HEK293 (cell line): ENCODE results near the gene ZNF19.

Experiments used
- CTCF ChIA-PET: fragments of 350-600 bp; formaldehyde crosslinking; extraction: SDS; loops from one replicate; lab custom pipeline; 2021; ENCODE audit warnings: antibody characterized with exemption; lab: Yijun Ruan, JAX
- POLR2A ChIA-PET: fragments of 300-600 bp; formaldehyde crosslinking; extraction: SDS; loops from one replicate; lab custom pipeline; 2020; ENCODE audit warnings: antibody characterized with exemption, inconsistent platforms; lab: Yijun Ruan, JAX
- H3K27ac ChIP-seq: fragments of 200-500 bp; sonication (Bioruptor generic); 2 replicates; pipeline ENCODE4 v1.5.1; 2014; ENCODE audit warnings: low read depth, low read length, control low read depth, inconsistent platforms; ENCODE audit errors: extremely low read depth
- H3K36me3 ChIP-seq, 2 experiments: fragments of 200-500 bp in 1 of 2; sonication (Bioruptor generic) in 1 of 2; 1 replicate in 1 of 2; 2 replicates in 1 of 2; pipeline ENCODE4 v1.5.1; 2014 to 2017; ENCODE audit warnings: inconsistent platforms in 2 of 2, low read length in 2 of 2; ENCODE audit not compliant: control insufficient read depth in 2 of 2, insufficient read depth in 1 of 2
- H3K4me1 ChIP-seq: fragments of 200-500 bp; sonication (Bioruptor generic); 2 replicates; pipeline ENCODE4 v1.5.1; 2014; ENCODE audit warnings: mild to moderate bottlenecking, low read length, inconsistent platforms; ENCODE audit not compliant: control insufficient read depth, insufficient read depth
- H3K4me3 ChIP-seq: 2 replicates; pipeline ENCODE4 v1.5.1; 2011; ENCODE audit warnings: low read depth, mild to moderate bottlenecking, control low read depth, low read length, moderate library complexity
- H3K9me3 ChIP-seq: fragments of 200-500 bp; sonication (Bioruptor generic); 2 replicates; pipeline ENCODE4 v1.5.1; 2014; ENCODE audit warnings: low read depth, low read length, inconsistent platforms; ENCODE audit not compliant: control insufficient read depth, insufficient read depth
- GLI4 ChIP-seq: fragments of 450-650 bp; formaldehyde crosslinking; IDR thresholded peaks from 2 replicates; pipeline ENCODE4 v1.5.1; 2016; ENCODE audit warnings: missing biosample characterization, missing genetic modification characterization
- HOXA7 ChIP-seq: sonication (generic); formaldehyde crosslinking; IDR thresholded peaks from 2 replicates; pipeline ENCODE4 v1.8.1; 2022; ENCODE audit warnings: missing genetic modification reagents, borderline replicate concordance
- IKZF3 ChIP-seq: fragments of 450-650 bp; IDR thresholded peaks from 2 replicates; pipeline ENCODE4 v1.5.0; 2018; ENCODE audit warnings: missing biosample characterization, mild to moderate bottlenecking, missing genetic modification characterization, moderate library complexity
- KLF17 ChIP-seq: fragments of 450-650 bp; formaldehyde crosslinking; IDR thresholded peaks from 2 replicates; pipeline ENCODE4 v1.5.1; 2016; ENCODE audit warnings: missing biosample characterization, missing genetic modification characterization
- MZF1 ChIP-seq: fragments of 450-650 bp; formaldehyde crosslinking; IDR thresholded peaks from 2 replicates; pipeline ENCODE4 v1.5.1; 2017; ENCODE audit warnings: missing biosample characterization, missing genetic modification characterization, borderline replicate concordance
- PATZ1 ChIP-seq: fragments of 450-650 bp; formaldehyde crosslinking; IDR thresholded peaks from 2 replicates; pipeline ENCODE4 v1.5.1; 2016; ENCODE audit warnings: missing biosample characterization, missing genetic modification characterization
- SCRT1 ChIP-seq: fragments of 450-650 bp; formaldehyde crosslinking; IDR thresholded peaks from 2 replicates; pipeline ENCODE4 v1.5.1; 2016; ENCODE audit warnings: missing biosample characterization, missing genetic modification characterization, borderline replicate concordance
- SCRT2 ChIP-seq: fragments of 450-650 bp; formaldehyde crosslinking; IDR thresholded peaks from 2 replicates; pipeline ENCODE4 v1.5.1; 2016; ENCODE audit warnings: missing biosample characterization, missing genetic modification characterization
- SETDB1 ChIP-seq: IDR thresholded peaks from one replicate; pipeline ENCODE4 v1.6.1; 2017; ENCODE audit warnings: mild to moderate bottlenecking, low read length, moderate library complexity, mixed read lengths; ENCODE audit not compliant: insufficient read length
- TRIM28 ChIP-seq: IDR thresholded peaks from 2 replicates; pipeline ENCODE4 v1.6.1; 2011; ENCODE audit warnings: low read length, control low read depth, borderline replicate concordance
- ZBTB17 ChIP-seq: fragments of 450-650 bp; formaldehyde crosslinking; IDR thresholded peaks from 2 replicates; pipeline ENCODE4 v1.5.1; 2016; ENCODE audit warnings: missing biosample characterization, missing genetic modification characterization
- ZNF10 ChIP-seq: fragments of 450-650 bp; formaldehyde crosslinking; IDR thresholded peaks from 2 replicates; pipeline ENCODE4 v1.5.1; 2017; ENCODE audit warnings: missing biosample characterization, missing genetic modification characterization
- ZNF112 ChIP-seq: fragments of 450-650 bp; formaldehyde crosslinking; IDR thresholded peaks from 2 replicates; pipeline ENCODE4 v1.5.0; 2017; ENCODE audit warnings: missing biosample characterization, missing genetic modification characterization
- ZNF16 ChIP-seq: fragments of 450-650 bp; formaldehyde crosslinking; IDR thresholded peaks from 2 replicates; pipeline ENCODE4 v1.5.1; 2016; ENCODE audit warnings: low read depth, missing biosample characterization, missing genetic modification characterization
- ZNF23 ChIP-seq: fragments of 450-650 bp; formaldehyde crosslinking; IDR thresholded peaks from 2 replicates; pipeline ENCODE4 v1.5.1; 2016; ENCODE audit warnings: missing biosample characterization, missing genetic modification characterization, borderline replicate concordance
- ZNF248 ChIP-seq: fragments of 450-650 bp; formaldehyde crosslinking; IDR thresholded peaks from 2 replicates; pipeline ENCODE4 v1.5.1; 2017; ENCODE audit warnings: missing biosample characterization, missing genetic modification characterization
- ZNF366 ChIP-seq: fragments of 450-650 bp; formaldehyde crosslinking; conservative IDR thresholded peaks from 2 replicates; pipeline ENCODE4 v1.5.1; 2016; ENCODE audit warnings: missing biosample characterization, missing genetic modification characterization
- ZNF514 ChIP-seq: fragments of 450-650 bp; formaldehyde crosslinking; IDR thresholded peaks from 2 replicates; pipeline ENCODE4 v1.5.1; 2016; ENCODE audit warnings: missing biosample characterization, missing genetic modification characterization
- ZNF529 ChIP-seq: fragments of 450-650 bp; formaldehyde crosslinking; IDR thresholded peaks from 2 replicates; pipeline ENCODE4 v1.5.1; 2017; ENCODE audit warnings: missing genetic modification characterization, missing biosample characterization; ENCODE audit not compliant: insufficient replicate concordance
- ZNF561 ChIP-seq: fragments of 450-650 bp; IDR thresholded peaks from 2 replicates; pipeline ENCODE4 v1.5.1; 2018; ENCODE audit warnings: missing biosample characterization, missing genetic modification characterization, borderline replicate concordance
- ZNF596 ChIP-seq: fragments of 450-650 bp; IDR thresholded peaks from 2 replicates; pipeline ENCODE4 v1.5.0; 2018; ENCODE audit warnings: missing biosample characterization, mild to moderate bottlenecking, missing genetic modification characterization, moderate library complexity
- ZNF654 ChIP-seq: fragments of 450-650 bp; formaldehyde crosslinking; IDR thresholded peaks from 2 replicates; pipeline ENCODE4 v1.5.1; 2016; ENCODE audit warnings: low read depth, missing biosample characterization, missing genetic modification characterization
- ZNF843 ChIP-seq: fragments of 450-650 bp; formaldehyde crosslinking; IDR thresholded peaks from 2 replicates; pipeline ENCODE4 v1.5.1; 2016; ENCODE audit warnings: missing biosample characterization, missing genetic modification characterization

Gene ZNF19

GRCh38 chr16:71499775-71500364, 10.7 kb upstream of the ZNF19 start (continued):
- TF ChIP-seq ZNF654 = peak; percentile 81

GRCh38 chr16:71498031-71498430, 8.9 kb upstream of the ZNF19 start:
- no peak overlapping the region for H3K4me3 ChIP-seq
- H3K4me1 ChIP-seq = no peaks in the 10 kb centered on the region
- CTCF ChIA-PET = interaction anchor here (0.8 to 5.2 kb wide), 5 partner anchors 19 to 727 kb away, joined by 3 to 72 read pairs (median 9); no protein-coding TSS in a partner anchor
- no peaks in the 10 kb centered on the region for H3K36me3 ChIP-seq
- no peak overlapping the region for H3K27ac ChIP-seq
- TF ChIP-seq GLI4 (no peak), ZNF112 (no peak), ZNF596 (tag by site-specific recombination) (no peak), ZNF561 (tag by site-specific recombination) (no peak)
- H3K9me3 ChIP-seq = no peaks in the 10 kb centered on the region
- POLR2A ChIA-PET = interaction anchor here (1.3 kb wide), 1 partner anchor 385 kb away, joined by 3 read pairs; no protein-coding TSS in a partner anchor

- H3K9me3 ChIP-seq = no peaks in the 10 kb centered on the region
- H3K36me3 ChIP-seq = no peaks in the 10 kb centered on the region
- no peaks in the 10 kb centered on the region for H3K4me1 ChIP-seq
- no peak overlapping the region for H3K27ac ChIP-seq
- ChIA-PET POLR2A (no interaction called here), CTCF (interaction anchor here (1.1 kb wide), 1 partner anchor 13 kb away, joined by 5 read pairs; no protein-coding TSS in a partner anchor)
- H3K4me3 ChIP-seq = no peak overlapping the region
- no peak for TF ChIP-seq SETDB1
- TF ChIP-seq MZF1 (tag by site-specific recombination) = no peak
- TF ChIP-seq ZNF248 (tag by site-specific recombination) = no peak
- TF ChIP-seq HOXA7 (CRISPR knock-in tag) = no peak
- no peak for TF ChIP-seq ZNF843
- TF ChIP-seq ZNF16 (tag by site-specific recombination) = no peak
- no peak for TF ChIP-seq SCRT1 (tag by site-specific recombination)
- no peak for TF ChIP-seq ZNF10 (tag by site-specific recombination)
- TF ChIP-seq ZNF529 = no peak
- TF ChIP-seq ZNF561 (tag by site-specific recombination) = no peak
- no peak for TF ChIP-seq IKZF3 (tag by site-specific recombination)
- TF ChIP-seq PATZ1 (tag by site-specific recombination) = no peak
Observed at GRCh38 chr16:71493213-71493612, 4.1 kb upstream of the ZNF19 start.

- POLR2A ChIA-PET = no interaction called here
- no peak for TF ChIP-seq TRIM28
- TF ChIP-seq ZNF366 = no peak
- TF ChIP-seq ZBTB17 (tag by site-specific recombination) = no peak
- TF ChIP-seq KLF17 = no peak
- TF ChIP-seq ZNF514 (tag by site-specific recombination) = no peak
- no peak for TF ChIP-seq ZNF23
- TF ChIP-seq SCRT2 (tag by site-specific recombination) = no peak
- CTCF ChIA-PET = interaction anchor here (1.1 to 1.9 kb wide), 2 partner anchors 12 to 46 kb away, joined by 5 read pairs; no protein-coding TSS in a partner anchor
Observed at GRCh38 chr16:71492786-71493185, 3.7 kb upstream of the ZNF19 start.

More at GRCh38 chr16:71492786-71493185, 3.7 kb upstream of the ZNF19 start:
- Histone ChIP-seq H3K36me3 (no peaks in the 10 kb centered on the region), H3K9me3 (no peaks in the 10 kb centered on the region), H3K27ac (no peak overlapping the region), H3K4me1 (no peaks in the 10 kb centered on the region), H3K4me3 (no peak overlapping the region)
